Subcutaneous abdominal adipose tissue (tissue), 5 donors: ENCODE measurements around the gene DGKZ.

Experiments
- H3K27ac ChIP-seq: one replicate; pipeline ENCODE4 v1.7.0; 2013; ENCODE audit warnings: low read depth, mild to moderate bottlenecking, inconsistent platforms, low read length, moderate library complexity
- H3K27me3 ChIP-seq, 5 donors: one replicate each; pipeline ENCODE4 v1.7.0; 2013; ENCODE audit warnings: low read length in 5 of 5, inconsistent platforms in 1 of 5; ENCODE audit not compliant: control insufficient read depth in 5 of 5, insufficient read depth in 4 of 5
- H3K36me3 ChIP-seq, 5 donors: one replicate each; pipeline ENCODE4 v1.7.0; 2013; ENCODE audit warnings: low read length in 5 of 5; ENCODE audit not compliant: control insufficient read depth in 5 of 5, insufficient read depth in 5 of 5
- H3K4me1 ChIP-seq, 5 donors: one replicate each; pipeline ENCODE4 v1.7.0; 2013; ENCODE audit warnings: low read length in 5 of 5, mild to moderate bottlenecking in 3 of 5, moderate library complexity in 1 of 5; ENCODE audit not compliant: control insufficient read depth in 5 of 5, insufficient read depth in 5 of 5
- H3K4me3 ChIP-seq, 5 donors: one replicate each; pipeline ENCODE4 v1.7.0; 2013; ENCODE audit warnings: low read length in 5 of 5, low read depth in 1 of 5
- H3K9ac ChIP-seq, 5 donors: one replicate each; pipeline ENCODE4 v1.7.0; 2013; ENCODE audit warnings: low read length in 5 of 5, mild to moderate bottlenecking in 4 of 5, moderate library complexity in 3 of 5
- H3K9me3 ChIP-seq, 5 donors: one replicate each; pipeline ENCODE4 v1.7.0; 2013; ENCODE audit warnings: low read length in 5 of 5; ENCODE audit not compliant: control insufficient read depth in 5 of 5
- donor health status: healthy.
- donor health status: healthy.
- donor health status: healthy.
- donor health status: healthy.
- donor health status: healthy.

The DGKZ gene

DNA sequence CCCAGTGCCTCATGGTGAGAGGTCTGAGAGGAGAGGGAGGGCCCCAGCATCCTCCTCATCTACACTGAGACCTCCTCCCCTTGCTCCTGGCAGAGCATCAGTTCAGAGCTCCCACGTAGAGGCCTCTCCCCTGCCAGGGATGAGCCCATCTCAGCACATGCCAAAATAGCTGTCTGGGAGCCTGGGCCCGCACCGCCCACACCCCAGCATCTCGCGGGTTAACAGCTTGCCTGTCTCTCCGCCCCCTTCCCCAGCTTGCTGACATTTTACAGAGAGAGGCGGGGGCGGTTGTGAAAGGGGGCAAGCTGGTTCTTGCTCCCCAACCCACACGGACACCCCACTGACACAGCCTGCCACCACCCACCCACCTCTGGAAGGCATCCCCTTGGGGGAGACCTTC, 6.4 kb downstream of the DGKZ start:
- Histone ChIP-seq H3K27me3 (no peaks in the 10 kb centered on the region), H3K27ac (no peak overlapping the region), H3K4me3 (no peak overlapping the region), H3K4me1 (peaks cover 6 to 43% (median 36%) of the 10 kb centered on the region in 5 donors), H3K36me3 (peaks cover 0 to 19% (median 15%) of the 10 kb centered on the region in 5 donors), H3K9me3 (no peaks in the 10 kb centered on the region), H3K9ac (peak overlapping the region in 3 of 5 donors; percentile 10 to 52 (median 35))

DNA sequence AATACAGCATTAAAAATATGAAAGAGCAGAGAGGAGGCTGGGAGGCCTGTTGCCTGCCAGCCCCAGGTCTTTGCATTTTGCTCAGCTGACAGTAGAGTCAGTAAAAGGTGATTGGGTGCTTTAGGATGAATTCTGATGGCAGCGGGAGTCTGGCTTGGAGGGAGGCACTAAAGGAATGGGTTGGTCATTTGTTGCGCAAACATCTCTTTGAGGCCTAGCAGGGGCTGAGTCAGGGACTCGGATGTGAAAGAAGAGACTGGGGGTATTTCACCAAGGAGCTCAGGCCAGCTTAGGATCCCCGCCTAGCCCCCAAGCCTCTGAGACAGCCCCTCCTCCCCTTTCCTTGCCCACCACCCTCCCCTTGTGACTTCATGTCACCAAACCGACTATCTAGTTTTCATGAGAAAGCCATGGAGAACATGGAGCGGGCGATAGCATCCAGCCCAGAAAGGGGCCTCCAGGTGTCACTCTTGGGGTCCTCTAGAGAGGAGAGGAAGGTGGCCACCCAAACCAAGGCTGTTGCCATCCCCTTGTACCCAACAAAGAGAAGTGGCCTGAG, 9.7 kb downstream of the DGKZ start:
- Histone ChIP-seq H3K4me3 (no peak overlapping the region), H3K9me3 (no peaks in the 10 kb centered on the region), H3K9ac (no peak overlapping the region), H3K27me3 (no peaks in the 10 kb centered on the region), H3K27ac (no peak overlapping the region), H3K4me1 (peaks cover 2 to 35% (median 30%) of the 10 kb centered on the region in 5 donors), H3K36me3 (peaks cover 0 to 19% (median 11%) of the 10 kb centered on the region in 5 donors)

DNA sequence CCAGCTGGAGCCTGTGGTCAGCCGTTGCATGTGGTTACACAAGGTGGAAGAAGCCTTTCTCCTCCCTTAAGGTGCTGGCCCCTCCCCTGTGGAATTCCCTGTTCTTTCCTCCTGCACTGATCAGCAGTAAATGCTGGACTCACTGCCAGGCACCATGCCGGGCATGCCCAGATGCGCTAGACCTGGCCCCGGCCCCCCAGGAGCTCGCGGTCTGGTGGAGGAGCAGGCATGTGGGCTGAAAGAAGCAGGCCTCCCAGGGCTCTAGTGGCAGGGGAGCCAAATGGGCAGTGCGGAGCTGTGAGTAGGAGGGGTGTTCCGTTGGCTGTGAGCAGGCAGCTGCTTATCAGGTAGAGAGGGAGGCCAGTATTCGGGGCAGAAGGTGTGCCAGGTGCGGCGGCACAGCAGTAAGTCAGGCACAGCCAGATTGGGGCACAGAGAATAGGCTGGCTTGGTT, 10.2 kb downstream of the DGKZ start:
- peaks cover 0 to 19% (median 11%) of the 10 kb centered on the region in 5 donors for H3K36me3 ChIP-seq
- no peak overlapping the region for H3K27ac ChIP-seq
- peaks cover 5 to 35% (median 30%) of the 10 kb centered on the region in 5 donors for H3K4me1 ChIP-seq
- H3K9me3 ChIP-seq, result no peaks in the 10 kb centered on the region
- H3K9ac ChIP-seq, result no peak overlapping the region
- no peaks in the 10 kb centered on the region for H3K27me3 ChIP-seq
- no peak overlapping the region for H3K4me3 ChIP-seq

DNA sequence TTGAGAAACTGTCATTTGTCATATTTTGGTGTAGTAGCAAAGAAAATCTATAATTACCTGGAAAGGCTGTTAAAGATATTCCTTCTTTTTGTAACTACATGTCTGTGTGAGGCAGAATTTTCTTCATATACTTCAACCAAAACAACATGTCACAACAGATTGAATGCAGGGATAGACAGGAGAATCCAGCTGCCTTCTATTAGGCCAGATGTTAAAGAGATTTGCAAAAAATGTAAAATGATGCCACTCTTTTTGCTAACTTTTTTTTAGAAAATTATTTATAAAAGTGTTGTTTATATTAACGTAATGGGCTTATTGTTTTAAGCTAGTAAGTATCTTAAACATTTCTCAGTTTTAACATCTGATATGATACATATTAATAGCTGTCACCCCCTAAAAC, 12.7 kb downstream of the DGKZ start:
- Histone ChIP-seq H3K4me1 (peaks cover 8 to 49% (median 40%) of the 10 kb centered on the region in 5 donors), H3K4me3 (no peak overlapping the region), H3K27ac (no peak overlapping the region), H3K27me3 (no peaks in the 10 kb centered on the region), H3K9me3 (no peaks in the 10 kb centered on the region), H3K36me3 (peaks cover 0 to 18% (median 17%) of the 10 kb centered on the region in 5 donors), H3K9ac (no peak overlapping the region)

DNA sequence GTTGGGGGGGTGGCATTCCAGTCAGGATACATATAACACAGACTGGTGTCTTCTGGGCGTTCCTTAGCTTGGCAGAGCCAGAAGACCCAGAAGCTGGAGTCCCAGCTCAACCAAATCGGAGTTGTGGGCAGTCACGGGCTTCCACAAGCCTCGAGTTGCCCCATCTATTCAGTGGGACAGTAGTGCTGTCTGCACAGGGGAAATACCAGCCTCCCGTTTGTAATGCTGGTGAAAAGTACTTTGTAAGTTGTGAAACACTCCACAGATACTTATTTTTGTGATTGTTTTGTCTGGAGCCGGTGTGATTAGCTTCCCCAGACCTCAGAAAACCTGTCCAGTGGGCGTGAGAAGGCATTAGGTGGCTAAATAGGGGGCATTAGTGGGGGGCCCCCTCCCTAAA, 13.6 kb downstream of the DGKZ start:
- peaks cover 8 to 51% (median 40%) of the 10 kb centered on the region in 5 donors for H3K4me1 ChIP-seq
- H3K9me3 ChIP-seq, result no peaks in the 10 kb centered on the region
- no peaks in the 10 kb centered on the region for H3K27me3 ChIP-seq
- H3K9ac ChIP-seq, result peak overlapping the region in 4 of 5 donors; percentile 3 to 79 (median 71)
- peak overlapping the region; percentile 56 for H3K27ac ChIP-seq
- H3K4me3 ChIP-seq, result peak overlapping the region in 4 of 5 donors; percentile 32 to 62 (median 54)
- H3K36me3 ChIP-seq, result peaks cover 0 to 22% (median 18%) of the 10 kb centered on the region in 5 donors

DNA sequence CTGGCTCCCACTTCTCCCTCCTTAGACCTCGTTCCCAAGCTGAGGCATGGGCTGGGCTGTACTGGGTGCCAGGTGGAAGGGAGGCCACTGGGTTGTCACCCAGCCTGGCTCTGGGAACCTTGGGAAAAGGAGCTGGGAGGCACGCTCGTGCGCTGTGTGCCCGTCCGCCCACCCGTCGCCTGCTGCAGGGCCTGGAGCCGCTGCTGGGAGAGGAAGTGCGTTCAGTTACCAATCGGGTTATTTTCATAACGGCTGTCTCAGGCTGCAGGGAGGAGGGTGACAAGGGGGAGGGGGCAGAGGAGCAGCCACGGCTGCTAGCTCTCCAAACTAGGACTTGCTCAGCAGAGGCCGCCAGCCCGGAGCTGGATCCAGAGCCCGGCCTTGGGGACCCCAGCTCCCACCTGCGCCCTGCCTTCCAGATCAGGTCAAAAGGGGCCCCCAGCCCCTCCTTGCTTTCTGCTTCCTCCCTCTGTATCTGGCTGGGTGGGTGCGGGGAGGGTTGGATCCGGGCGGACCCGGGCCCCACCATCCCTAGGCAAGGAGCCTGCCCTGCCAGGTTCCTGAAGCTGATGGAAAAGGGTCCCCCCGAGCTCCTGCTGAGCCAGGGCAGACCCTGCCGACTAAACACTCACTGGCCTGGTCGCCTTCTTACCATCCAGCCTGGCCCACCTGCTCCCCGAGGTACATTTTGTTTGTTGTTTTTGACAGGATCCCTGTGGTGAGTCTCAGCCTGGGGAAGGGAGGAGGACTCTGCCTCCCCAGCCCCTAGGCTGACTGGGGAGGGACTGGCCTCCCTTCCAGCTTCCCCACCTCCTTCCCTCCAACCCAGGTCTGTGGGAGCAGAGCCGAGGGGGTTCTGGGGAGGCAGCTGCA, 14.3 kb downstream of the DGKZ start:
- Histone ChIP-seq H3K36me3 (peaks cover 0 to 22% (median 14%) of the 10 kb centered on the region in 5 donors), H3K4me3 (peak overlapping the region; percentile 0 to 62 (median 52)), H3K4me1 (peaks cover 8 to 47% (median 40%) of the 10 kb centered on the region in 5 donors)

DNA sequence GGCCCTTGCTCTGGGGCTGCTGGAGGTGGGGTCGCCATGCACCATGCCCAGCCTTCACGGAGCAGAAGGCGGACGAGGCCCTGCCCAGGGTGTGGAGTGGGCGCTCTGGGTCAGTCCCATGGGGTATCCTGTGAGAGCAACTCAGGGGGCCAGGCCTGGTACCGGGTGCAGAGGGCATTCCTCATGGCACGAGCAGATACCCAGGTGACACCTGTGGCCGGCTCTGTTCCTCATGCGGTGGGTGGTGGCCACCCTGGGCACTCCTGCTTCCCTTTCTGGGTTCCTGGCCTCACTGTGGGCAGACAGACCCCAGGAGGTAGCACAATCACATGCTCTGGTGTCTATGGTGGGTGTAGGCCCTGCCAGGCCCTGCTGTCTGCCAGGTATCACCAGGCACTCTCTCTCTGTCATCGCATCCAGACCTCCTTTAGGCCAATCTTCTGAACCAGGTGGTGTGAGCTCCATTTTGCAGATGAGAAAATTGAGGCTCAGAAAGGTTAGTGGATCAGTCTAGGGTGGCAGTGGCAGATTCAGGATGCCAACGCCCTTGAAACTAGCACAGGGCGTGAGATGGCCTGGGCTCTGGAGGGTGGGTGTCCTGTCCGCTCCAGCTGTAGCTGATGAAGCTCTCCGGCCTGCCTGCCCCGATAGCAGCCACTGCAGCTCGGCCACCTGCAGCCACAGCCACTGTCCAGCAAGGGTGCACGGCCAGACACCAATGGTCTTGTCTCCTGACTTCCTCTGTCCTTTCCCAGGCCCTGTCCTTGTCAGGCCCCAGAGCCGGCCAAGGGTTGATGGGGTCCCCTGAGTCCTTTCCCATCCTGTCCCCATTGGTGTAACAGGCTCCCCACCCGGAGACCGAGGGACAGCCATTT, 15.1 kb downstream of the DGKZ start:
- Histone ChIP-seq H3K9ac (peak overlapping the region; percentile 45 to 83 (median 70)), H3K36me3 (peaks cover 0 to 26% (median 13%) of the 10 kb centered on the region in 5 donors), H3K4me3 (peak overlapping the region in 4 of 5 donors; percentile 0 to 62 (median 51)), H3K9me3 (no peaks in the 10 kb centered on the region), H3K4me1 (peaks cover 8 to 53% (median 47%) of the 10 kb centered on the region in 5 donors), H3K27me3 (no peaks in the 10 kb centered on the region), H3K27ac (peak overlapping the region; percentile 69)

More for the DNA sequence above, 14.3 kb downstream of the DGKZ start:
- Histone ChIP-seq H3K9ac (peak overlapping the region; percentile 3 to 83 (median 70)), H3K27ac (peak overlapping the region; percentile 56), H3K9me3 (no peaks in the 10 kb centered on the region), H3K27me3 (no peaks in the 10 kb centered on the region)

DNA sequence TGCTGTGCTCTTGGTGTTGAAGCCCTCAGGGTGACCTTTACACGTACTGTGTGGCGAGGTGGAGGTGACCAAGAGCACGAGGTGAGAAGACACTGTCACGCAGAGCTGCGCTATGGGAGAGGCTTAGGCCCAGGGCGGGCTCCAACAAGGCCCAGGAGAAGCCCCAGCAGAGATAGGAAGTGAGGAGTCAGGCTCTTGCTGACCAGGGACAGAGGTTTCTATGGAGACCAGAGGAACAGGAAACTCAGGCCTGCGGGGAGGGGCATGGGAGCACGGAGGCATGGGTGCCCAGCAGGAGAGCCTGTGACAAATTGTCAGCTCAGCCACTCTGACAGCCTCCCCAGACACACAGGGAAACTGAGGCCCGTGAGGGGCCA, 15.8 kb downstream of the DGKZ start:
- Histone ChIP-seq H3K9me3 (no peaks in the 10 kb centered on the region), H3K27ac (peak overlapping the region; percentile 69), H3K36me3 (peaks cover 0 to 30% (median 16%) of the 10 kb centered on the region in 5 donors), H3K4me3 (peak overlapping the region in 3 of 5 donors; percentile 11 to 62 (median 52)), H3K9ac (peak overlapping the region in 3 of 5 donors; percentile 48 to 83 (median 79)), H3K27me3 (no peaks in the 10 kb centered on the region), H3K4me1 (peaks cover 8 to 57% (median 51%) of the 10 kb centered on the region in 5 donors)

DNA sequence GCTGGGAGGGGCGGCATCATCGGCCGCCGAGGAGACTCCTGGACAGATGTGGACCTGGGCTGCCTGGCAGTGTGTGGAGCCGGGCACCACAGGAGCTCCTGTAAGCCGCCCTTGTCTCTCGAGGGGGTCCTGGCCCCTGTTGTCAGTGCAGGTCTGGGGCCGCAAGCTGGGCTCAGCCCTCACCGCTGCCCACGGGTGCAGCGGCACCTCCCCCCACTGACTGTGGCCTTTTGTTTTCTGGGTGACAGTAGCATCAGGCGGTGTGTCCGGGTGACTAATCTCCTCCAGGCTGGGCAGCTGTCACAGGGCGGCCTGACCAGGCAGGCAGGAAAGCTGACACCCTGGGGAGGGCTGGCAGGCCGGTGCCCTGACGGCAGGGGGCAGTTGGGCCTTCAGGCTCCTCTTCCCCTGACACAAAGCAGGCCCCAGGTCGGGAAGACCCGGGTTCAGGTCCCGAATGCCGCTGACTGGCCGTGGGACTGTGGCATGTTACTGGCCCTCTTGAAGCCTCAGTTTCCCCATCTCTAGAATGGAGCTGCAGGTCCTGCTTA, 16.3 kb downstream of the DGKZ start:
- Histone ChIP-seq H3K9me3 (no peaks in the 10 kb centered on the region), H3K4me1 (peaks cover 8 to 57% (median 51%) of the 10 kb centered on the region in 5 donors), H3K27ac (no peak overlapping the region), H3K36me3 (peaks cover 0 to 35% (median 21%) of the 10 kb centered on the region in 5 donors), H3K4me3 (peak overlapping the region in 3 of 5 donors; percentile 36 to 62 (median 52)), H3K27me3 (no peaks in the 10 kb centered on the region), H3K9ac (peak overlapping the region in 3 of 5 donors; percentile 10 to 79 (median 48))
